WTC11 (cell line): Measurements from ENCODE around the gene CD6. TPM values are rescaled to one million over a fixed set of nuclear protein-coding genes. Genes with fewer than 3 reads are reported as not detected.

Experiments
- ATAC-seq: fragments of 200-7000 bp; cut with Tn5 transposase; 2 replicates; pipeline ENCODE4 v1.10.0; 2021; ENCODE audit warnings: mild to moderate bottlenecking, moderate library complexity
- CTCF ChIA-PET: fragments of 300-600 bp; sonication (Branson Sonifier 250); formaldehyde crosslinking; loops from one replicate; lab custom pipeline; 2021; ENCODE audit warnings: antibody characterized with exemption; lab: Charles Lee
- POLR2A ChIA-PET: fragments of 350-600 bp; sonication (Branson Sonifier 250); formaldehyde crosslinking; loops from one replicate; lab custom pipeline; 2021; ENCODE audit warnings: antibody characterized with exemption; lab: Charles Lee
- DNase-seq: peaks from one replicate; pipeline ENCODE4 v3.0.0; 2021; ENCODE audit warnings: low spot score
- H3K27ac Mint-ChIP-seq: 2 replicates; pipeline ENCODE4 v1.8.0; 2021; ENCODE audit warnings: mixed read lengths
- H3K27me3 Mint-ChIP-seq: 2 replicates; pipeline ENCODE4 v1.8.0; 2021; ENCODE audit warnings: low read depth, mild to moderate bottlenecking, moderate library complexity, mixed read lengths
- H3K36me3 Mint-ChIP-seq: 2 replicates; pipeline ENCODE4 v1.8.0; 2021; ENCODE audit warnings: mixed read lengths
- H3K4me1 Mint-ChIP-seq: 2 replicates; pipeline ENCODE4 v1.8.0; 2022; ENCODE audit warnings: mixed read lengths
- H3K4me3 Mint-ChIP-seq: 2 replicates; pipeline ENCODE4 v1.8.0; 2021; ENCODE audit warnings: mild to moderate bottlenecking, moderate library complexity, mixed read lengths
- H3K9me3 Mint-ChIP-seq: 2 replicates; pipeline ENCODE4 v1.8.0; 2021; ENCODE audit warnings: mixed read lengths
- AFF4 ChIP-seq: sonication (generic); formaldehyde crosslinking; IDR thresholded peaks from 2 replicates; pipeline ENCODE4 v1.8.1; 2023; ENCODE audit warnings: mild to moderate bottlenecking, missing genetic modification reagents, borderline replicate concordance
- ARID4B ChIP-seq: sonication (generic); formaldehyde crosslinking; IDR thresholded peaks from 2 replicates; pipeline ENCODE4 v1.8.0; 2023; ENCODE audit warnings: missing genetic modification reagents, mild to moderate bottlenecking, borderline replicate concordance
- E2F5 ChIP-seq: sonication (generic); formaldehyde crosslinking; IDR thresholded peaks from 2 replicates; pipeline ENCODE4 v1.8.1; 2022; ENCODE audit warnings: mild to moderate bottlenecking, moderate library complexity, missing genetic modification reagents
- ELF4 ChIP-seq: sonication (generic); formaldehyde crosslinking; IDR thresholded peaks from 2 replicates; pipeline ENCODE4 v1.8.1; 2022; ENCODE audit warnings: low read depth, mild to moderate bottlenecking, moderate library complexity, missing genetic modification reagents
- NR3C1 ChIP-seq: sonication (generic); formaldehyde crosslinking; conservative IDR thresholded peaks from 2 replicates; pipeline ENCODE4 v1.8.1; 2023; ENCODE audit warnings: low read depth, mild to moderate bottlenecking, missing genetic modification reagents
- OVOL2 ChIP-seq: fragments of 250-450 bp; sonication (Bioruptor Pico); IDR thresholded peaks from 2 replicates; pipeline ENCODE4 v1.9.0; 2021; ENCODE audit warnings: mild to moderate bottlenecking, borderline replicate concordance
- TEAD4 ChIP-seq: sonication (generic); formaldehyde crosslinking; IDR thresholded peaks from 2 replicates; pipeline ENCODE4 v1.8.0; 2022; ENCODE audit warnings: mild to moderate bottlenecking, missing genetic modification reagents
- TP53 ChIP-seq: sonication (generic); formaldehyde crosslinking; IDR thresholded peaks from 2 replicates; pipeline ENCODE4 v1.8.1; 2023; ENCODE audit warnings: mild to moderate bottlenecking, missing genetic modification reagents
- ZBTB21 ChIP-seq: sonication (generic); formaldehyde crosslinking; IDR thresholded peaks from 2 replicates; pipeline ENCODE4 v1.8.1; 2023; ENCODE audit warnings: mild to moderate bottlenecking, missing genetic modification reagents, borderline replicate concordance
- ZNF232 ChIP-seq: sonication (generic); formaldehyde crosslinking; IDR thresholded peaks from 2 replicates; pipeline ENCODE4 v1.8.0; 2022; ENCODE audit warnings: mild to moderate bottlenecking, missing genetic modification reagents
- ZNF317 ChIP-seq: sonication (generic); formaldehyde crosslinking; IDR thresholded peaks from 2 replicates; pipeline ENCODE4 v1.8.1; 2023; ENCODE audit warnings: low read depth, mild to moderate bottlenecking, moderate library complexity, missing genetic modification reagents, borderline replicate concordance
- ZNF416 ChIP-seq: fragments of 250-450 bp; sonication (Bioruptor Pico); IDR thresholded peaks from 2 replicates; pipeline ENCODE4 v1.9.0; 2021; ENCODE audit warnings: mild to moderate bottlenecking, inconsistent platforms
- total RNA-seq: library from RNA; stranded (reverse); gene quantifications from 3 replicates; pipeline ENCODE4 v1.2.3, GENCODE V29; 2021
- TF ChIP-seq, protein P1 (sequence below): fragments of 250-450 bp; sonication (Bioruptor Pico); IDR thresholded peaks from 2 replicates; pipeline ENCODE4 v1.9.0; 2021; ENCODE audit warnings: mild to moderate bottlenecking, borderline replicate concordance

Gene CD6
- total RNA-seq, 1 experiment from 2014 or later = 1.0 TPM

- POLR2A ChIA-PET = no interaction called here
- peaks cover 12% of the 10 kb centered on the region; the same call in 1 of the 2 replicates for H3K27me3 Mint-ChIP-seq
- TF ChIP-seq TEAD4 (CRISPR knock-in tag) = no peak
- TF ChIP-seq TP53 (CRISPR knock-in tag) = no peak
- TF ChIP-seq ZNF317 (CRISPR knock-in tag) = no peak
- TF ChIP-seq ZBTB21 (CRISPR knock-in tag) = no peak
- TF ChIP-seq, protein P1, sequence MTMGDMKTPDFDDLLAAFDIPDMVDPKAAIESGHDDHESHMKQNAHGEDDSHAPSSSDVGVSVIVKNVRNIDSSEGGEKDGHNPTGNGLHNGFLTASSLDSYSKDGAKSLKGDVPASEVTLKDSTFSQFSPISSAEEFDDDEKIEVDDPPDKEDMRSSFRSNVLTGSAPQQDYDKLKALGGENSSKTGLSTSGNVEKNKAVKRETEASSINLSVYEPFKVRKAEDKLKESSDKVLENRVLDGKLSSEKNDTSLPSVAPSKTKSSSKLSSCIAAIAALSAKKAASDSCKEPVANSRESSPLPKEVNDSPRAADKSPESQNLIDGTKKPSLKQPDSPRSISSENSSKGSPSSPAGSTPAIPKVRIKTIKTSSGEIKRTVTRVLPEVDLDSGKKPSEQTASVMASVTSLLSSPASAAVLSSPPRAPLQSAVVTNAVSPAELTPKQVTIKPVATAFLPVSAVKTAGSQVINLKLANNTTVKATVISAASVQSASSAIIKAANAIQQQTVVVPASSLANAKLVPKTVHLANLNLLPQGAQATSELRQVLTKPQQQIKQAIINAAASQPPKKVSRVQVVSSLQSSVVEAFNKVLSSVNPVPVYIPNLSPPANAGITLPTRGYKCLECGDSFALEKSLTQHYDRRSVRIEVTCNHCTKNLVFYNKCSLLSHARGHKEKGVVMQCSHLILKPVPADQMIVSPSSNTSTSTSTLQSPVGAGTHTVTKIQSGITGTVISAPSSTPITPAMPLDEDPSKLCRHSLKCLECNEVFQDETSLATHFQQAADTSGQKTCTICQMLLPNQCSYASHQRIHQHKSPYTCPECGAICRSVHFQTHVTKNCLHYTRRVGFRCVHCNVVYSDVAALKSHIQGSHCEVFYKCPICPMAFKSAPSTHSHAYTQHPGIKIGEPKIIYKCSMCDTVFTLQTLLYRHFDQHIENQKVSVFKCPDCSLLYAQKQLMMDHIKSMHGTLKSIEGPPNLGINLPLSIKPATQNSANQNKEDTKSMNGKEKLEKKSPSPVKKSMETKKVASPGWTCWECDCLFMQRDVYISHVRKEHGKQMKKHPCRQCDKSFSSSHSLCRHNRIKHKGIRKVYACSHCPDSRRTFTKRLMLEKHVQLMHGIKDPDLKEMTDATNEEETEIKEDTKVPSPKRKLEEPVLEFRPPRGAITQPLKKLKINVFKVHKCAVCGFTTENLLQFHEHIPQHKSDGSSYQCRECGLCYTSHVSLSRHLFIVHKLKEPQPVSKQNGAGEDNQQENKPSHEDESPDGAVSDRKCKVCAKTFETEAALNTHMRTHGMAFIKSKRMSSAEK (CRISPR knock-in tag) = no peak
- no peak for TF ChIP-seq E2F5
- no peak for TF ChIP-seq AFF4 (CRISPR knock-in tag)
- TF ChIP-seq ZNF232 (CRISPR knock-in tag) = no peak
- TF ChIP-seq NR3C1 (CRISPR knock-in tag) = no peak
- no peak for TF ChIP-seq ELF4 (CRISPR knock-in tag)
- TF ChIP-seq ARID4B (CRISPR knock-in tag) = no peak
- TF ChIP-seq OVOL2 (CRISPR knock-in tag) = no peak
- TF ChIP-seq ZNF416 = no peak
- no peaks in the 10 kb centered on the region for H3K36me3 Mint-ChIP-seq
- H3K4me3 Mint-ChIP-seq = no peak overlapping the region
- H3K9me3 Mint-ChIP-seq = no peaks in the 10 kb centered on the region
- no peak overlapping the region for H3K27ac Mint-ChIP-seq
- DNase-seq (no peak), ATAC-seq (no peak)
- CTCF ChIA-PET = no interaction called here
- H3K4me1 Mint-ChIP-seq = no peaks in the 10 kb centered on the region
Measured at GRCh38 chr11:60993615-60994014, 22.1 kb downstream of the CD6 start.
